ENCODE data around the gene HRH3.

Gene HRH3

GRCh38 chr20:62238569-62239277 is 18.6 kb upstream of the HRH3 start:
- H3K36me3 Mint-ChIP-seq: no peaks in the 10 kb centered on the region
- H3K27me3 Mint-ChIP-seq: peaks cover 5% of the 10 kb centered on the region
- no peak for DNase-seq (ENCODE audit: low spot score in 2 of 2)
- H3K4me1 Mint-ChIP-seq: peaks cover 13% of the 10 kb centered on the region
- no peak for ATAC-seq (ENCODE audit: low read depth)
- peaks cover 1% of the 10 kb centered on the region for H3K9me3 Mint-ChIP-seq
- peak overlapping the region; percentile 84 for H3K4me3 Mint-ChIP-seq
- peak overlapping the region; percentile 92 for H3K27ac Mint-ChIP-seq

- peaks cover 13% of the 10 kb centered on the region for H3K4me1 Mint-ChIP-seq
- no peaks in the 10 kb centered on the region for H3K36me3 Mint-ChIP-seq
Measured at GRCh38 chr20:62237801-62238568, 17.9 kb upstream of the HRH3 start, which contains the start of gene OSBPL2. TSS of gene OSBPL2 (plus strand) at chr20:62238521. CDS start at chr20:62256185, 17,664 bp downstream.

DNA sequence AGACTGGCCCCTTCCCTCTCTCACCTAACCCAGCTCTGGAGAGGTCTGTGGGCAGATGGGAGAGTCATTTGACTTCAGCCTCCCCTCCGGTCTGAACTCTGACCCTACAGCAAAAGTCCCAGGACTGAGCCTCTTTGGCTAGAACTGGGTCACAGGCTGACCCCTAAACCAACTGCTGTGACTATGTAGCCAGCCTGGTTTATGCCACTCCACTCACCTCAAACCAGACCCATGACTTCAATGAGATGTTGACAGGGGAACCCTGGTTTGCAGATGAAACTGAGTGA is 17.4 kb upstream of the HRH3 start:
- no peaks in the 10 kb centered on the region for H3K36me3 Mint-ChIP-seq
- ATAC-seq (ENCODE audit: low read depth) (no peak), DNase-seq (ENCODE audit: low spot score in 2 of 2) (no peak)
- peak overlapping the region; percentile 84 for H3K4me3 Mint-ChIP-seq
- H3K27ac Mint-ChIP-seq: peak overlapping the region; percentile 92
- peaks cover 13% of the 10 kb centered on the region for H3K4me1 Mint-ChIP-seq
- peaks cover 2% of the 10 kb centered on the region for H3K9me3 Mint-ChIP-seq
- H3K27me3 Mint-ChIP-seq: peaks cover 6% of the 10 kb centered on the region

More at GRCh38 chr20:62237801-62238568, 17.9 kb upstream of the HRH3 start, which contains the start of gene OSBPL2:
- H3K27me3 Mint-ChIP-seq: peaks cover 6% of the 10 kb centered on the region
- peak; percentile 100 for DNase-seq (ENCODE audit: low spot score in 2 of 2)
- peak within 1 kb of the TSS; percentile 84 for H3K4me3 Mint-ChIP-seq
- peaks cover 2% of the 10 kb centered on the region for H3K9me3 Mint-ChIP-seq
- ATAC-seq (ENCODE audit: low read depth): peak; percentile 94
- peak within 1 kb of the TSS; percentile 92 for H3K27ac Mint-ChIP-seq

- ATAC-seq (ENCODE audit: low read depth) (no peak), DNase-seq (ENCODE audit: low spot score in 2 of 2) (no peak)
- Mint-ChIP-seq H3K36me3 (no peaks in the 10 kb centered on the region), H3K27ac (no peak overlapping the region), H3K4me3 (no peak overlapping the region), H3K9me3 (peaks cover 2% of the 10 kb centered on the region), H3K4me1 (peaks cover 13% of the 10 kb centered on the region), H3K27me3 (peaks cover 6% of the 10 kb centered on the region)
Measured at GRCh38 chr20:62236766-62237513, 16.9 kb upstream of the HRH3 start.

DNA sequence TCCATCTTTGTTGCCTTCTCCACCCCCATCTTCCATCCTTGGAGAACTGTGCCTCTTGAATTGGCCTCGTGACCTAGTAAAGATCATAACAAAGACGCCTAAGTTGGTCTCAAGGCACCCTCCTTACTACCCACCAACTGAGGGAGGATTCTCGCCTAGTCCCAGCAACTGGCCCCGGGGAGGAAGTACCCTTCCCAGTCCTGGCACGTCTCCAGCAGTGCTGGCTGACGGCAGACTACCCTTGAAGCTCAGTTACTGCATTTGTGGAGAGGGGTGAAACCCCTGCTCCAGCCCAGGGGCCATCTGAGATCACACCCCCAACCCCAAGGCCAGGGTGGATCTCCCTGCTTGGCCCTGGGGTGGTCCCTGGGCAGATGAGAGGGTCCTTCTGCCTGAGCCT is 16.1 kb upstream of the HRH3 start:
- Mint-ChIP-seq H3K4me1 (peaks cover 13% of the 10 kb centered on the region), H3K27me3 (peaks cover 6% of the 10 kb centered on the region), H3K36me3 (no peaks in the 10 kb centered on the region), H3K9me3 (peaks cover 2% of the 10 kb centered on the region), H3K27ac (no peak overlapping the region), H3K4me3 (no peak overlapping the region)
- no peak for DNase-seq (ENCODE audit: low spot score in 2 of 2)
- no peak for ATAC-seq (ENCODE audit: low read depth)

DNA sequence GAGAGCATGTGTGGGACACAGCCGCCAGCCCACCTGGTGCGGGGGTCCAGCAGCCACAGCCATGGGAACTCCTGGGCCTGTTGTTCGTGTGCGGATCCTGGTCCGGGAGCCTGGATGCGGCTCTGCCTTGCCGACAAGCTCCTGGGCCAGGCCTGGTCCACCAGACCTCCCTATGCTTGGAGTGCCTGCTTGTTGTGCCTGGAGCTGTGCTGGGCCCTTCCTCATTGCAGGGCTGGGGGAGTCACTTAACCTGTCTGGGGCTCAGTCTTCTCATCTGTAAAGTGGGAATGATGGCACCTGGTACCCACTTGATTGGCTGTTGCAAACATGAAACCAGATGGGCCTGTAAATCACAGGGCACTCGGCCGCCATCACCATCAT is 15.7 kb upstream of the HRH3 start:
- peaks cover 2% of the 10 kb centered on the region for H3K9me3 Mint-ChIP-seq
- H3K4me1 Mint-ChIP-seq: peaks cover 13% of the 10 kb centered on the region
- no peak for DNase-seq (ENCODE audit: low spot score in 2 of 2)
- H3K4me3 Mint-ChIP-seq: no peak overlapping the region
- no peak overlapping the region for H3K27ac Mint-ChIP-seq
- no peak for ATAC-seq (ENCODE audit: low read depth)
- no peaks in the 10 kb centered on the region for H3K36me3 Mint-ChIP-seq
- peaks cover 6% of the 10 kb centered on the region for H3K27me3 Mint-ChIP-seq

DNA sequence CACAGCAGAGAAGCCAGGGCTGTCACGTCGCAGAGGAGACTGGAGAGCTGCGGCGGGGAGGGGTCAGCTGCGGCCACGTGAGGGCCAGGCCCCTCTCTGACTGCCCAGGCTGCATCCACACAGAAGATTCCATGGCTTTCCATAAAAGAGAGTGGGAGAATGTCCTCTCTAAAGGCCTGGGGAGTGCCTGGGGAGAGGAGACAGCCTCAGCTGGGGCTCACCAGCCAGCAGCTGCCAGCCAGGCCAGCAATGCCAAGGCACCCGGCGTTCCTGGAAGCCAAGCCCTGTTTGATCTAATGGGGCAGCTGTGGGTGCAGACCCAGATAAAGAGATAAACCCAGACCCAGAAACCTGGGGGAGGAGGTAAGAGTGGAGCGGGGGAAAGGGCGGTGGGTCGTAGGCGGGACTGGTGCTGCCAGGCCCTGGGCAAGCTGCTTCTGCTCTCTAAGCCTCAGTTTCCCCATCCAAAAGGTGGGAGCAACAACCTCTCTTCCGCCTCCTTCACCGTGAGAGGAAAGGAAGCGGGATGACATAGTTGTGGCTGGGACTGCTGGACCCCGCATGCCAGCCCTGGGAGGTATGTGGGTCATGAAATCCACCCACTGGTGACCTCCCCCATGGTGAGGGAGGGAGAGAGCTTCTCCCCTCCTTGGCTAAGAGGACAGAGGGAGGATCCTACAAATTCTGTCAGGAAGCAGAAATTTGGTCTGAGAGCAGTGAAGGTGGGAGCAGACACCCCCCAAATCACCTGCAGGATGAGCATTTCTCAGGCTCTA is 15.1 kb upstream of the HRH3 start:
- Mint-ChIP-seq H3K27me3 (peaks cover 6% of the 10 kb centered on the region), H3K9me3 (peaks cover 2% of the 10 kb centered on the region), H3K27ac (no peak overlapping the region)

GRCh38 chr20:62234339-62234738 is 14.3 kb upstream of the HRH3 start:
- ATAC-seq (ENCODE audit: low read depth) (no peak), DNase-seq (ENCODE audit: low spot score in 2 of 2) (no peak)
- Mint-ChIP-seq H3K9me3 (peaks cover 2% of the 10 kb centered on the region), H3K4me1 (peaks cover 7% of the 10 kb centered on the region), H3K4me3 (no peak overlapping the region), H3K36me3 (no peaks in the 10 kb centered on the region), H3K27me3 (peaks cover 6% of the 10 kb centered on the region), H3K27ac (no peak overlapping the region)

More for the DNA sequence above, 15.1 kb upstream of the HRH3 start:
- H3K4me1 Mint-ChIP-seq: peaks cover 12% of the 10 kb centered on the region
- no peaks in the 10 kb centered on the region for H3K36me3 Mint-ChIP-seq
- DNase-seq (ENCODE audit: low spot score in 2 of 2): no peak
- ATAC-seq (ENCODE audit: low read depth): no peak
- H3K4me3 Mint-ChIP-seq: no peak overlapping the region

DNA sequence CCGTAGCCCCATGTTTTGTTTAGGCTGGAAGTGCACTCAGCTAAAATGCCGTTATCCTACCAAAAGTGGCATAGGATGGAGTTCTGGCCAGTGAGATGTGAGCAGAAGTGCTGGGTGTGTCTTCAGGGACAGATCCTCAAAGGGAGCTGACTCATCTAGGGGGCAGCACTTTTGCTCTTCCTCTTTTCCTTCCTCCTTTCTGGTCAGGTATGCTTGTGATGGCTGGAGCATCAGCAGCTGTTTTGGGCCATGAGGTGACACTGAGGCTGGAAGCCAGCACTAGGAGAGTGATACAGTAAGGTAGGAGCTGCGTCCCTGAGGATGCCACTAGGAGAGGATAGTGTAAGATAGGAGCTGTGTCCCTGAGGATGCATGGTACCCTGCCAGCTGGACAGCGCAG is 13.6 kb upstream of the HRH3 start:
- peaks cover 6% of the 10 kb centered on the region for H3K27me3 Mint-ChIP-seq
- no peak overlapping the region for H3K4me3 Mint-ChIP-seq
- H3K4me1 Mint-ChIP-seq: peaks cover 4% of the 10 kb centered on the region
- DNase-seq (ENCODE audit: low spot score in 2 of 2) (no peak), ATAC-seq (ENCODE audit: low read depth) (no peak)
- H3K9me3 Mint-ChIP-seq: peaks cover 2% of the 10 kb centered on the region
- no peak overlapping the region for H3K27ac Mint-ChIP-seq
- no peaks in the 10 kb centered on the region for H3K36me3 Mint-ChIP-seq

- peaks cover 2% of the 10 kb centered on the region for H3K9me3 Mint-ChIP-seq
- peaks cover 6% of the 10 kb centered on the region for H3K27me3 Mint-ChIP-seq
- DNase-seq (ENCODE audit: low spot score in 2 of 2) (no peak), ATAC-seq (ENCODE audit: low read depth) (no peak)
- H3K4me3 Mint-ChIP-seq: no peak overlapping the region
- no peak overlapping the region for H3K27ac Mint-ChIP-seq
- peaks cover 4% of the 10 kb centered on the region for H3K4me1 Mint-ChIP-seq
- no peaks in the 10 kb centered on the region for H3K36me3 Mint-ChIP-seq
Measured at GRCh38 chr20:62232770-62233645, 12.9 kb upstream of the HRH3 start.

DNA sequence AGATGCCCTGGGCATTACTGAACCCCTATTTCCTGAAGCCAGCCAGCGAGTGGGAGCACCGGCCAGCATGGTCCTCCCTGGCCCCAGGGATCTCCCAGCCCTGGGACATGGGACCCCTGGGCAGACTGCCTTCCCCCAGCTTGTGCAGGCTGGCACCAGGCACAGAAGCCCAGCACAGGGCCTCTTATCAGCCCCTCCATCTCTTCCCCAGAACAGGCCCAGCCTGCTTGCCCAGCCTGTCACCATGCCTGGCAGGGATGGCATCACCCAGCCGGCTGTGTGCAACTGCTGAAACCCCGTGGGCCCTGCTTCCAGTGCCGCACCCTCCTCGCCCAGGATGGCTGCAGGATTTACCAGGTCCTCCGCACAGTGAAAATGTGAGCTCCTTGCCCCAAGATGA is 12.1 kb upstream of the HRH3 start:
- ATAC-seq (ENCODE audit: low read depth): no peak
- H3K4me1 Mint-ChIP-seq: no peaks in the 10 kb centered on the region

DNA sequence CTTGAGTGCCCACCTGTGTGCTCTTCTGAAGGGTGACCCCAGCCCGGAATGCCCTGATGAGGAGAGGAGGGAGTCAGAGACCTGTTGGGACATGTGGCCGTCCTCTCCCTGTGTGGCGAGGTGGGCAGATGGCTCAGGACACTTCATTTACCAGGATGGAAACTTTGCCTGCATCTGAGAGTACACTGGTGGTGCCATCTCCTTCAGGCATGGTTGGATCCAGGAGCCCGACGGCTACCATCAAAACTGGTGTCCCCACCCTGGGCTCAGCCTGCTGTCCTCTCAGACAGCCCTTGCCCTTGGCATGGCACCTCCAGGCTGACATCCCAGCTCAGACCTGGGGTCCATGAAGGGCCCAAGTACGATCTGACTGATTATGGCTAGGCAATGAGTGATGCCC is 11.2 kb upstream of the HRH3 start:
- DNase-seq (ENCODE audit: low spot score in 2 of 2) (no peak), ATAC-seq (ENCODE audit: low read depth) (no peak)
- no peaks in the 10 kb centered on the region for H3K36me3 Mint-ChIP-seq
- peaks cover 2% of the 10 kb centered on the region for H3K9me3 Mint-ChIP-seq
- H3K4me3 Mint-ChIP-seq: no peak overlapping the region
- H3K27ac Mint-ChIP-seq: no peak overlapping the region
- no peaks in the 10 kb centered on the region for H3K4me1 Mint-ChIP-seq
- H3K27me3 Mint-ChIP-seq: peaks cover 9% of the 10 kb centered on the region

More for the DNA sequence above, 12.1 kb upstream of the HRH3 start:
- H3K27ac Mint-ChIP-seq: no peak overlapping the region
- H3K4me3 Mint-ChIP-seq: no peak overlapping the region
- peaks cover 6% of the 10 kb centered on the region for H3K27me3 Mint-ChIP-seq
- H3K36me3 Mint-ChIP-seq: no peaks in the 10 kb centered on the region
- peaks cover 2% of the 10 kb centered on the region for H3K9me3 Mint-ChIP-seq
- no peak for DNase-seq (ENCODE audit: low spot score in 2 of 2)

- Mint-ChIP-seq H3K27ac (no peak overlapping the region), H3K9me3 (peaks cover 2% of the 10 kb centered on the region), H3K36me3 (no peaks in the 10 kb centered on the region)
Measured at GRCh38 chr20:62230696-62231095, 10.6 kb upstream of the HRH3 start.

More at GRCh38 chr20:62230696-62231095, 10.6 kb upstream of the HRH3 start:
- H3K4me1 Mint-ChIP-seq: no peaks in the 10 kb centered on the region
- peaks cover 5% of the 10 kb centered on the region for H3K27me3 Mint-ChIP-seq
- no peak for ATAC-seq (ENCODE audit: low read depth)
- H3K4me3 Mint-ChIP-seq: no peak overlapping the region
- DNase-seq (ENCODE audit: low spot score in 2 of 2): no peak
